ENCODE data around the gene GMNC. TPM values are rescaled to one million over a fixed set of nuclear protein-coding genes. Genes with fewer than 3 reads are reported as not detected.

The GMNC gene
- polyA plus RNA-seq, 1 of the 3 experiments (the other 2 are of a cell fraction), result not detected

- TF ChIP-seq REST (IDR thresholded peaks at IDR 0.05; ENCODE audit: low read depth, low read length) (no peak), JUND (IDR thresholded peaks at IDR 0.05) (no peak), MXI1 (IDR thresholded peaks at IDR 0.05; ENCODE audit: low read depth, low read length) (no peak), TEAD4 (IDR thresholded peaks at IDR 0.05; ENCODE audit: borderline replicate concordance, insufficient read depth) (no peak), SMC3 (IDR thresholded peaks at IDR 0.05; ENCODE audit: low read depth, low read length) (no peak), GATA2 (CRISPR knock-in tag; IDR thresholded peaks at IDR 0.05) (no peak), TAF1 (IDR thresholded peaks at IDR 0.05; ENCODE audit: borderline replicate concordance, low read depth, low read length) (no peak), ZBTB33 (IDR thresholded peaks at IDR 0.05; ENCODE audit: borderline replicate concordance, low read depth) (no peak), USF1 (IDR thresholded peaks at IDR 0.05; ENCODE audit: borderline replicate concordance, low read depth) (no peak), EP300 (IDR thresholded peaks at IDR 0.05; ENCODE audit: borderline replicate concordance in 1 of 2, low read depth in 1 of 2, low read length in 1 of 2) (no peak), GABPA (IDR thresholded peaks at IDR 0.05; ENCODE audit: low read depth) (no peak), POLR2AphosphoS5 (IDR thresholded peaks at IDR 0.05; ENCODE audit: low read depth, low read length) (no peak)
These were observed 24.5 kb upstream of the GMNC start (continued) for GRCh38 chr3:190886945-190887344.

GRCh38 chr3:190883973-190884832, 21.7 kb upstream of the GMNC start:
- H3K4me3 ChIP-seq (ENCODE audit: low read depth in 2 of 2, low read length in 1 of 2), result peak overlapping the region in 1 of 2 experiments; percentile 47; a peak in 1 of 4 replicates
- H3K4me2 ChIP-seq, result no peak overlapping the region
- H3K27ac ChIP-seq (ENCODE audit: low read depth in 2 of 2, low read length in 1 of 2), result no peak overlapping the region
- no peaks in the 10 kb centered on the region for H3K27me3 ChIP-seq (ENCODE audit: insufficient read depth)
- no peaks in the 10 kb centered on the region for H3K79me2 ChIP-seq (ENCODE audit: insufficient read depth)
- whole genome bisulfite sequencing (ENCODE audit: low lambda C conversion rate), result 9% methylated on average over 7 of the region's 7 CpGs
- H3K9me3 ChIP-seq, result no peaks in the 10 kb centered on the region
- H2AFZ ChIP-seq (ENCODE audit: low read depth), result 0 out of 2 replicates have a peak overlapping the region, but pooled peaks have one; percentile 9
- H3F3A ChIP-seq (replicated peaks; ENCODE audit: insufficient read depth), result no peaks in the 10 kb centered on the region
- no peaks in the 10 kb centered on the region for H3K9me2 ChIP-seq
- no peaks in the 10 kb centered on the region; a peak in 1 of 4 replicates for H3K4me1 ChIP-seq (ENCODE audit: control insufficient read depth in 1 of 2, insufficient read depth in 2 of 2, low read depth in 1 of 2, low read length in 1 of 2)
- no peaks in the 10 kb centered on the region for H3K36me3 ChIP-seq (replicated peaks in 1 of 2; ENCODE audit: control insufficient read depth in 1 of 2, insufficient read depth in 2 of 2, low read length in 1 of 2)
- DNase-seq, result peak; percentile 36
- H3K9ac ChIP-seq, result no peak overlapping the region
- POLR2A ChIA-PET, result no interaction called here
- TF ChIP-seq CTCF (IDR thresholded peaks at IDR 0.05) (peak; percentile 98), EZH2phosphoT487 (IDR thresholded peaks at IDR 0.05; ENCODE audit: borderline replicate concordance, low read depth) (no peak), TEAD4 (IDR thresholded peaks at IDR 0.05; ENCODE audit: borderline replicate concordance, insufficient read depth) (no peak), SMC3 (IDR thresholded peaks at IDR 0.05; ENCODE audit: low read depth, low read length) (peak; percentile 70), TAF1 (IDR thresholded peaks at IDR 0.05; ENCODE audit: borderline replicate concordance, low read depth, low read length) (no peak), RAD21 (IDR thresholded peaks at IDR 0.05; ENCODE audit: low read length) (peak; percentile 61)
- no peaks in the 10 kb centered on the region for H4K20me1 ChIP-seq (ENCODE audit: insufficient read depth)
- CTCF ChIA-PET, result interaction anchor here (0.6 to 4.9 kb wide), 30 partner anchors 9 to 1560 kb away, joined by 3 to 50 read pairs (median 4); partner anchors contain the start of gene GMNC

Data from SK-N-SH (cell line).